Measurements from ENCODE around the gene IRF9.
"Not testable (repeated sequence)": the region's sequence is repeated elsewhere in the genome, so short reads cannot be mapped to it uniquely, and the experiment has no call there.

IRF9 gene

GRCh38 chr14:24195186-24196070 lies 34.4 kb downstream of the IRF9 start, which contains the start of gene TM9SF1:
TM9SF1 (minus strand) TSS chr14:24195441; CDS start chr14:24195019, 422 bp downstream.
- DNase-seq (ENCODE audit: low spot score) = peak; percentile 79

- DNase-seq (ENCODE audit: low spot score) = no peak
Observed at GRCh38 chr14:24196071-24197055, 35.3 kb downstream of the IRF9 start.

DNA sequence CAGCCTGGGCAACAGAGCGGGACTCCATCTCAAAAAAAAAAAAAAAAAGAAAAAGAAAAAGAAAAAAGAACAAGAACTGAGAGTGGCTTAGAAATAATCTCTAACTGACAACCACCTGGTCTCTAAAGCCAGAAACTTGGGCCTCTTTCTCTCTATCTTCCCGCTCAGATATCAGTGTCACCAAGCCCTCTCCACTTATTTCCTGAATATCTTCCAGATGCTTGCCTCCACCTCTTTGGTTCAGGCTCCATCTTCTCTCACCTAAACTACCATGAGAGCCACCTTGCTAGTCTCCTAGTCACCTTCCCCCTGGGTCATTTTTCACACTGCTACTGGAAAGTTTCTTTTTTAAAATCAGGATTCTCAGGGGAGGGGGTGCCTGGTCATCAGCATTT lies 36.0 kb downstream of the IRF9 start:
- DNase-seq (ENCODE audit: low spot score) = no peak

- DNase-seq (ENCODE audit: low spot score) = no peak
Observed at GRCh38 chr14:24198814-24199524, 37.9 kb downstream of the IRF9 start.

GRCh38 chr14:24202538-24202937 lies 41.5 kb downstream of the IRF9 start:
- not testable (repeated sequence) for DNase-seq (ENCODE audit: low spot score)

GRCh38 chr14:24203249-24203886 lies 42.3 kb downstream of the IRF9 start:
- not testable (repeated sequence) for DNase-seq (ENCODE audit: low spot score)

DNA sequence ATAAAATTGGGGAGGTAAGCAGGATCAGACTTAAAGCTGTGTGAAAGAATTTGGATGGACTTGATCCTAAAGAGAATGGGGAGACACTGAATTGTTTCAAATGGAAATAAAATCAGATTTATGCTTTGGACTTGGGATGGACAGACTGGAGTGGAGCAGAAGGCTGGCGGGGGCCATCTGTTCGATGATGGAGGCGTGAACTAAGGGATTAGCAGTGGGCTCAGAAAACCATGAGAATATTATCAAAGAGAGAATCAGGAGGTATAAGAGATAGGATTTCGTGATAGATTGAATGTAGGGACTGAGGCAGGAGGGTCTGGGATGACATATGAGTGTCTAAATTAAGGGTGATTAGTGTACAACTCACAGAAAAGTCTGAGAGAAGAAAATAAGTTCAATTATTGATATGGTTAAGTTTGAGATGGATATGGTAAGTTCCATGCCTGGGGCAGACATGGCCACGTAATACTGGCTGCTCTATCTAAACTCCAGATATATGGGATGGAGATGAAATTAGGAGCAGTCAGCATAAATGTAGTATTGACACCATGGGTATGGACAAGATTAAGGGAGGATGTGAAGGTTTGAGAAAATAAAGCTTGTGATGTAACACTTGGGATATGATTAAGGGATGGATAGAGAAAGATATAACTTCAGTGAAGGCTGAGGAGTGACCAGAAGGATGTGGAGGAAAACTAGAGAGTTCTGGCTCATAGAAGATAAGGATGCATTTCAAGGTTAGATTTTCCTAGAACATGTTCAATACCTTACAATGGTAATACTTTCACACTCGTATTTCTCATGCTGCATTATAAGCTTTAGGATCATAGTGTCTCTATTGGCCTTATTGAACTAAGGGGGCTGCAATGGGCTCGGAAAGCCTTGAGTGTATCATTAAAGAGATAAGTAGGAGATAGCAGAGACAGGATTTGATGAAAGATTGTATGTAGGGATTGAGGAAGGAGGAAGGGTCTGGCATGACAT lies 43.4 kb downstream of the IRF9 start:
- DNase-seq (ENCODE audit: low spot score) = no peak

GRCh38 chr14:24206260-24207103 lies 45.4 kb downstream of the IRF9 start:
- no peak for DNase-seq (ENCODE audit: low spot score)

GRCh38 chr14:24207104-24207551 lies 46.1 kb downstream of the IRF9 start:
- no peak for DNase-seq (ENCODE audit: low spot score)

- DNase-seq (ENCODE audit: low spot score) = no peak
Observed at GRCh38 chr14:24207625-24208024, 46.6 kb downstream of the IRF9 start.

GRCh38 chr14:24211311-24211710 lies 50.2 kb downstream of the IRF9 start:
- DNase-seq (ENCODE audit: low spot score) = no peak

DNA sequence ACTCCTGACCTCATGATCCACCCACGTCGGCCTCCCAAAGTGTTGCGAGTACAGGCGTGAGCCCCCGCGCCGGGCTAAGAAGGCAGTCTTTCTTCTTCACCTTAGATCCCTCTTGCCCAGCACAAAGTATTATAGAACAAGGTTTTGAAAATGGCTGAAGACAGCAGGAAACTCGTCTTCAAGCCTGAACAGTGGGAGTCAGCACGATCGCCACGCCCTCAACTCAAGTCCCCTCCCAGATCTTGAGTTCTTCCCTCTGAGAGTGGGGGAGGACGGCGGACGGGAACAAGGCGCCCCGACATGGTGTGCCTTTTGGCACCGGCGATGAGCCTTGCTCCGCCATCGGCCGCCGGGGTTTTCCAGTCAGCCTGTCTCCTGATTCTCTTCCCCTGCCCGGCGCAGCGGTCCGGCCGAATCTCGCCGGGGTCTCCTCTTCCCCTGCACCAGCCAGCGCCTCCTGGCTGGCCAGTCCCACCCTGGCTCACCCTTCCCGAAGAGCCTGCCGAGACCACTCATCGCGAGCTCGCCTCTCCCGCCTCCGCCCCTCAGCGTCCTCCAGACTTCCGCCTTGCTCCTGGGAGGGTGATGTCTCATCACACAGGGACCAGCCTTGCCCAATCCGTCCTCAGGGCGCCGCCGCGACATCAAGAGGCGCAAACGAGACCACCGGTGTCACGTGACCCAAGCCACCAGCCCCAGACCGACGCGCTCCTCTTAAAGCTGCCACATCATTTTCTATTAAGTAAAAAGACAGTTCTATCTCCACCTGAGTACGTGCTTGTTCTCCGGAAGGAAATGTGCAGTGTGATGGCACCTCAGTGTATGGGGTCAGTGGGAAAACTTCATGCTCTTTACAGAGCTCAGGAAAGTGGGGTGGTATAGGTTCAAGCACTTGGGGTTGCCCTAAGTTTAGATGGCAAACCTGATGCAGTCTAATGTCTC lies 52.1 kb downstream of the IRF9 start, which contains the start of gene CHMP4A:
Gene CHMP4A, minus strand, starts transcription at position 565 of the 942 bp plus-strand sequence. Its CDS starts 49 bp downstream, at position 516.
- DNase-seq (ENCODE audit: low spot score) = peak; percentile 98

- no peak for DNase-seq (ENCODE audit: low spot score)
Observed at GRCh38 chr14:24213866-24214662, 53.0 kb downstream of the IRF9 start.

DNA sequence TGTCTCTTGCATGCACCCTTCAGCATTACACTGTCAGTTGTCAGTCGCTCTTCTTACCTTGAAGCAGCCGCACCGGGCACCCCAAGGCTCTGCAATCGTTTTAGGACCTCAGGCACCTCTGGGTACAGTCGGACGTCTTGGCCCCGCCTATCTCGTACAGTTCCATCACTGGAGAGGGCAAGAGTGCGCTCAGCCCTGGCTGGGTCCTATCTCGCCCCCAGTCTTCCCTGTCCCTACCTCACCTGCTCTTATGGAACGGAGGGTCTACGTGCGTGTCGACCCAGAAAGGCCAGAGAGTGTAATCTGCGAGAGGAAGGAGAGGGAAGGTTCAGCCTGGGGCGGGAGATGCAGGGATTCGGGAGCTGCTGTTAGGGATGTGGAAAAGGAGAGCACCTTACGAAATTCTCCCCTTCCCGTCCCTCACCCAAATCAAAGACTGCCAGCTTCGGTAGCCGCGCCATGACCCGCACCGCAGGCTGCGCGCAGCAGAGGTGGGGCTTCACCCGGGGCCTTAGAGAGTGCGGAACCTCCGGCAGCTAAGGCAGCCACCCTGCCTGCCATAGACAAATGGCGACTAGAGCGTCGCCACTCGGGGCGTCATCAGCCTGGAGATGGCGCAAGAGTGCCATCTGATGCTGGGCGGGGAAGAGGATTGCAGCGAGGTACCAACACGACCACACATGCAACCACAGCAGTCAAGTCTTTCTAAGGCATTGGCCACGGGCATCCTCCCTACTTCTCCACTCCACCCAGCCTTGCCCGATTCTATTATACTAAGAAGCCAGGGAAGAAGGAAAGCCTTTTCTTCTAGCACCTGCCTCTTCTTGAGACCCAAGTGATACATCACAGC lies 54.7 kb downstream of the IRF9 start, which contains the start of gene MDP1:
Gene MDP1, minus strand, starts transcription at position 572 of the 850 bp plus-strand sequence. Its CDS starts 111 bp downstream, at position 461.
- DNase-seq (ENCODE audit: low spot score) = peak; percentile 83

Data from LoVo (cell line).